HTR-8/SVneo (cell line): ENCODE results near the gene FABP1.

Experiments
- DNase-seq: peaks from one replicate; pipeline ENCODE4 v3.0.0; 2011; ENCODE audit warnings: low spot score, mixed read lengths; ENCODE audit not compliant: insufficient read length
- FAIRE-seq: peaks from 2 replicates; lab custom pipeline; 2011; peaks lifted over from hg19 to GRCh38; lab: Jason Lieb, UNC

The FABP1 gene

GRCh38 chr2:88116669-88117432 lies 11.0 kb downstream of the FABP1 start:
- FAIRE-seq (no peak), DNase-seq (no peak)

DNA sequence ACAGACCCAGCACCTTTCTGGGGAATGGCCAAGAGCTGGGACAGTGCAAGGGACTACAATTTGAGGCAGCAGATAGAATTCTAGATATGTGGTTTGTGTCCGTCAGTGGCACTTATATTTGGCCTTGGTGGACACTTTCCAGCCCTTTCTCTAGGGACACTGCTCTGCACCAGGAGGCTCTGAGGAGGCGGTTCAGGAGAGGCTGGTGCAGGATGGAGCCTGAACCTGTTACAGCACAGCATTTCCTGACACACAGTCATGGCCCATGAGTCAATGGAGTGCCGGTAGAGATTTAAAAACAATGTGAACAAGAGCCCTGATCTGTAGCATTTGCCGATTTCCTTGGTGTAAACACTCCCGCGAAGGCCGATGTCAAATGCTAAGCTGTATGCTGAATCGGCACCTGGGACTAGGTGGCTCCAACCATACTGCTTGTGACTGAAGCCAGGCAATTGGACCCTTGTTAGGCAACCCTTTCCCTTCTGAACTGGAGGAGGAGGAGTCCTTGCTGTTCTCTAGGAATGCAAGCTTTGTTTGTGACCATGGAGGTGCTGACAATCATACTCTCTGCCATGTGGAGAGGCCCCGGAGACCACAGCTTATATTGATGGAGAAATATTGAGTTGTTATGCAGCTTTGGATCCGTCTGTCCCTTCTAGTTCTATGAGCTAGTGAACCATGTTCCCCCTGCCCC lies 11.9 kb downstream of the FABP1 start:
- DNase-seq: no peak
- FAIRE-seq: no peak

GRCh38 chr2:88114889-88115288 lies 13.0 kb downstream of the FABP1 start:
- no peak for DNase-seq
- no peak for FAIRE-seq

DNA sequence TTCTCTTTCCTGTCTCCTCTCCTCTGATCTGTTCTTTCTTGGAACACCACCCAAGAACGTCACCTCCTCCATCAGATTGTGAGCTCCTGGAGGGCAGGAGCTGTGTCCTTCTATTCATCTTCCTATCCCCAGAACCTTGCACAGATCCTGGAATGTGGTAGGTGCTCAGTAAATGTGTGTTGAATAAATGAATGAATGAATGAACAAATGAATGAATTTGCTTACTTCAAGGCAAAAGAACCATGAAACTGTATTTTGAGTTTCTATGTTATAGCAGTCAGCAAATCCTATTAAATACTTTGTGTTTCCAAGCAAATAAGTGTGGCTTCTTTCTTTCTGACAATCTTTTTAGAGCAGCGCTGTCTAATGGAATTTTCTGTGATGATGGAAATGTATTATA lies 14.8 kb downstream of the FABP1 start:
- FAIRE-seq (no peak), DNase-seq (no peak)

DNA sequence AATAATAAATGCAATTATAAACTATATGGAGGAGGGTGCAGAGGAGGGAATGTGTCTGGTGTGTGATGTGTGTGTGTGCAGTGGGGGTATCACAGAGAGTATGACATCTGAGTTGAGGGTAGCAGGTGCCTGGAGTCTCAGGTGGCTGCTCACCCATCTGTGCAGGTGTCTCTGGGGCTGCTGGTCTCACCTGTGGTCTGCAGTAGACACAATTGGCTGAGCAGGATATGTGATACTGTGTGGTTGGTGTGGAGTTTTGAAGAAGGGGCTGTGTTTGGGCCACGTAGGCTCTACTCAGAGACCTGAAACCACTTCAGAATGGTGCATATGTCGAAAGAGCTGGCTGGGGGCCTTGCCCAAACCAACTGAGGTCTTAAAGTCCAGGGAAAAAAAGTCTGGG lies 17.0 kb downstream of the FABP1 start:
- DNase-seq (no peak), FAIRE-seq (no peak)

- FAIRE-seq (no peak), DNase-seq (no peak)
These were observed 19.1 kb downstream of the FABP1 start for GRCh38 chr2:88108796-88109195.

DNA sequence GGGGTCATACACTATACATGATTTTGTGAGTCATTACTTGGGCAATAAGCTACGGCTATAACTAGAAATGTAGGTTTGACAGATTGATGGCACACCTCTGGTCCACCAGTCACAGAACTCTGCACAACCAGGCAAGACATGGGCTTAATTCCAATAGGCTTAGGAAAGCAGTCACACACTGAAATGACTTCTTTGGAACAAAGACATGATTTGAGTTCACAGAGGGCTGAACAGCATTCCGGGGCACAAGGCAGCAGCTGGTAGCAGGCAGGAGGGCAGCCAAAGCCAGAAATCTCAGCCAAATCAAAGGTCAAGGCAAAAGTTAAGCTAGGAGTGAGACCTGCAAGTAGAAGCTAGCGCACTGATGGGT lies 27.4 kb downstream of the FABP1 start:
- no peak for FAIRE-seq
- no peak for DNase-seq

DNA sequence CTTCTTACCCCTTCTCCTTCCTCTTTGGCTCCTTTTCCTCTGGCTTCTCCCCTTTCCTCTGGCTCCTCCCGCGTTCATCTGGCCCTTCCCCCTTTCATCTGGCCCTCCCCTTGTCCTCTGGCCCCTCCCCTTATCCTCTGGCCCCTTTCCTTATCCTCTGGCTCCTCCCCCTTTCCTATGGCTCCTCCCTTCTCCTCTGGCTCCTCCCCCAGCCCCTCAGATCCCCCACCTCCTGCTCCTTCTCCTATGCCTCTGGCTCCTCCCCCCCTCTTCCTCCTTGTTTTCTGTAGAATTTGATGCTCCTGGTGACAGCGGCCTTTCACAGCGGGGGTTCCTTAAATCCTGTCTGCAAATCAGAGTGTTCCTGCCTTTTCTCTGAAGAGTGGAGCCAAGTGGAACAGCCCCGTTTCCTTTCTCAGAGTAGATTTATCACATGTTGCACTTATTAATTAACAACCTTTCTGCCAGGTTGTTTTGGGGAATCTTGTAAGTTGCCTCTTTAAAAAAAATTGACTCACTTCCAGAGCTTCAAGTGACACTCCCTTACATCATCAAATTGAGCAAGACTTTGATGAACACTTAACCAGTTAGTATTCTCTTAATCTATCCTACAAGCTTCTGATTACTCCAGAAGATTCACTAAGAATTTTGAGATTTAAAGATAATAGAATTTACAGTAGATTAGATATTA lies 27.9 kb downstream of the FABP1 start:
- FAIRE-seq (no peak), DNase-seq (no peak)

DNA sequence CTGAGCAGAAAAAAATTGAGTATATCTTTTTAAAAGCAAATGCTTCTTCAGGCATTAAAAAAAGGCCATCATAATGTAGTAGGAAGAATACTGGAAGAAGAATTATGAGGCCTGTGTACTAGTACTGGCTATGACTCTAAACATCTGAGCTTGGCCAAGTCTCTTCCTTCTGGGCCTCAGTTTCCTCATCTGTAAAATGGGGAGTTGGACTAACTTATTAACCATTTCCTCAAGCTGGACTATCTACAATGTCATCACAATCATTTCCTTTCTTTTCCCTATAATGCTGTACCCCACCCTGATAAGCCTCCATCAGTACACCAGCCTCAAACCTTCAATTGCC lies 29.3 kb downstream of the FABP1 start:
- FAIRE-seq (no peak), DNase-seq (no peak)

DNA sequence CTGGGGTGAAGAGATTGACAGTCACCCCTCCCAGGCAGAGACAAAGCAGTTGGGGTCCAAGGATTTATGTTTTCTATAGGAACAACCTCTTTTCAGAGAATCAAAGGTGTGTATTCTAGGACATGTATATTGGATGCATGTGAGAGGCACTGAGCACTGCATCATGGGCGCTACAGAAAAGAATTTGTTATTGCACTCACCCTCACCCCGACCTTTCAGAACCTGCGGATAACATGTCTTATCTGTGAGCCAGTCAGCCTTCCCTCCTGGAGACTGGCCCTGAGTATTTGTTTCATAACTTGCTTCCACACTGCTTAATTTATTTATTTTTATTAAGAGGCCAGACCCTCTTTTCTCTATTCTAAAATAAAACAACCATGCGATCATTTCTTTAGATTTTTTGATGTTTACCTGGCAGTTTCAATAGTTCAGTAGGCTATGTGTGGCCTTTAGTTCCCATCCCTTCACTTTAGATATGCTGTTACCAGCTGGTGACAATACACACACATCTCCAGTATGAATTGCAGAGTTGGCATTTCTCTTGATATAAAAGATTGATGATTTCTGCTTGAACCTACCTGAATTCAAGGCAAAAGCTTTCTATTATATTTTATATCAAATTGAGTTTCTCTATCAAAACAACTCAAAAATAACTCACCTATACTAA lies 29.8 kb downstream of the FABP1 start:
- no peak for DNase-seq
- FAIRE-seq: no peak

DNA sequence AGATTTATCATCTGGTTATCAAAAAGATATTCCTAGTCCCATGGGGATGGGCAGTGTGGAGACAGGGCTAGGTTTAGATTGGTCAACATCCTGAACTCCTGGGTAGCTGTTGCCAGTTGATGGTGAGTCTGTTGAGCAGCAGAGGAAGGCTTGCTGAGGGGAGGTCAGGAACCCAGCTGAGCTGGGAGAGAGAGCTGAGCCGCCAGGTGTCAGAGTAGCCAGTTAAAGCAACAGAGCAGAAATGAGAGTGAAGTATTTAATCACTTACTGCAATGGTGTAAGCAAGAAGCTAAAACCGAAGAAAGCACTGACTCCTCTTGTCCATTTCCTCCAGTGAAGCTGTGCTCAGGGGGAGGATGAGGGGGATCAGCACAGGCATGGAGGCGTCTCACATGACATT lies 30.7 kb downstream of the FABP1 start:
- DNase-seq (no peak), FAIRE-seq (no peak)

- no peak for DNase-seq
- FAIRE-seq: no peak
These were observed 31.2 kb downstream of the FABP1 start for GRCh38 chr2:88096708-88097107.

DNA sequence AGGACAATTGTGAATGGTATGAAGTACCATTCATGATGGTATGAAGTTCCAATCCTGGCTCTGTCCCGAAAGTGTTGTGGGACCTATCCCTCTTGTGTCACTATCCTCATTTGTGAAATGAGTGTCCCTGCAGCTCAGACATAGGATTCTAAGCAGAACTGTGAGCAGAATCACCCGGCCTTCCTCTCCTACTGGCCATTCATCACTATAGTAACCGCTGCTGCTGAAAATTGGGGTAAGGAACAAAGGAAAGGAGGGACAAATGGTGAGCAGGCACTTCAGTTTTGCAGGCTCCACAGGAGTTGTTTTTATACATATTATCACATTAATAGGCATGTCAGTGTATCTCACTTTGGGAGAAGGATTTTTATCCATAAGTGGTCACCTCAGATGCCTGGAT lies 32.8 kb downstream of the FABP1 start:
- no peak for FAIRE-seq

DNA sequence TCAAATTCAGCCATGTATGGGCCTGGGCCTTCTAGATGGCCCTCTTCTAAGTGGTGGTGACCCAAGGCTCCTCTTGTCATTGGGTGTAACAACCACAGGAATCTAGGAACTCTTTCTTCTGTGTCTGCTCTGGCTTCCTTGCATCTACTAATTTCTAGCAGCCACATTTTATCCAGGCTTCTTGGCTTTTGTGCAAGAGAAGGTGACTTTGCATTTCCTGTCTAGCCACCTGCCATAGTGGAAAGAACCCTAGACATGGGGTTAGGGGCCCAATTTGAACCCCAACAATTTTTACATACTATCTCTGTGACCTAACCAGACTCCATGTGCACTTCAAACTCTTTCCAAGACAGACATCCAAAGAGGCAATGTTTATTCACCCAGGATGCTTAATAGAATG lies 35.1 kb downstream of the FABP1 start:
- FAIRE-seq: no peak
- no peak for DNase-seq

More for the DNA sequence above, 32.8 kb downstream of the FABP1 start:
- no peak for DNase-seq

GRCh38 chr2:88091943-88092342 lies 35.9 kb downstream of the FABP1 start:
- no peak for FAIRE-seq
- DNase-seq: no peak

GRCh38 chr2:88090446-88091283 lies 37.2 kb downstream of the FABP1 start:
- DNase-seq: no peak
- FAIRE-seq: peak; percentile 49

DNA sequence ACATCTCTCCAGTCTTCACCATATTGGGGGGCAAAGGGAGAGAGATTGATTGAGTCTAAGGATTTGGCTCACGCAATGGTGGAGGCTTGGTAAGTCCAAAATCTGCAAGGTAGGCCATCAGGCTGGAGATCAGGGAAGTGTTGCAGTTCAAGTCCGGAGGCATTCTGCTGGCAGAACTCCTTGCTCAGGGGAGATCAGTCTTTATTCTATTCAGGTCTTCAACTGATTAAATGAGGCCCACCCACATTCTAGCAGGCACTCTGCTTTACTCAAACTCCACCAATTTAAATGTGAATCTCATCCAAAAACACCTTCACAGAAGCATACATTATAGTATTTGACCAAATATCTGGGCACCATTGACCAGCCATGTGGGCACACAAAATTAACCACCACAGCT lies 38.9 kb downstream of the FABP1 start:
- DNase-seq: no peak
- no peak for FAIRE-seq

DNA sequence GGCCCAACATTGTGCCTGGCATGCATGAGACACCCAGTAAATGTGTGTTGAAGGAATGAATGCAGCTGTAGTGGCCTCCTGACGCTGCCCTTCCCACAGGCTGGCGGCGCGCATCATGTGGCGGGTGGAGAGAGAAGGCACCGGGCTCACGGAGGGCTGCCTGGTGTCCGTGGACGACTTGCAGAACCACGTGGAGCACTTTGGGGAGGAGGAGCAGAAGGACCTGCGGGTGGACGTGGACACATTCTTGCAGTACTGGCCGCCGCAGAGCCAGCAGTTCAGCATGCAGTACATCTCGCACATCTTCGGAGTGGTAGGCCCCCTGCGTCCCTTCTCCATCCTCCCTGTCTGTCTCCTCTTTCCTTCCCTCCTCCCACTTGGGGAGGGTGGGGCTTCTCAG lies 40.1 kb downstream of the FABP1 start:
- no peak for FAIRE-seq

GRCh38 chr2:88087073-88087472 lies 40.8 kb downstream of the FABP1 start:
- no peak for DNase-seq
- no peak for FAIRE-seq

More for the DNA sequence above, 40.1 kb downstream of the FABP1 start:
- no peak for DNase-seq

DNA sequence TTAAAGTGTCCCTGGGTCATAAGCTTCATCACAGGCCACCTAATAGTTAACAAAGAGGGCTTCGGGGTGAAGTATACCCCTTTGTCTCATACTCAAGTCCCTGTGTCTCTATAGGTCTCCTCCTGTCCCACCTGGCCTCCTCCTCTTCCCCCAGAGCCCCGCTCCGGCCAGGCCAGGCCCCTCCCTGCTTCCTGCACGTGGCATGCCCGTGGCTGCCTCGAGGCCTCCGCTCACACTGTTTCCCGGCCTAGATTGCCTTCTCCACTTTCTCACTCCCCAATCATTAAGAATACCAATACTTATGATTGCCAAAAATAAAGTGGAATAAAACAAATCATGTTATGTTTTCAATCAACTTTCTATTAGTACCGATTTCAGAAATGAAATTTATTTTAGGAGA lies 41.5 kb downstream of the FABP1 start:
- FAIRE-seq: no peak

More for the DNA sequence above, 41.5 kb downstream of the FABP1 start:
- DNase-seq: no peak
